Activated CD8-positive, alpha-beta memory T cell treated with anti-CD3 and anti-CD28 coated beads for 48 hours (primary cell): Measurements from ENCODE around the gene EPGN.

Experiments
- DNase-seq, 3 experiments: peaks; one replicate each; pipeline ENCODE4 v3.0.0-alpha.2; 2020; ENCODE audit warnings: low read depth in 2 of 3, low spot score in 2 of 3

Gene EPGN, protein sequence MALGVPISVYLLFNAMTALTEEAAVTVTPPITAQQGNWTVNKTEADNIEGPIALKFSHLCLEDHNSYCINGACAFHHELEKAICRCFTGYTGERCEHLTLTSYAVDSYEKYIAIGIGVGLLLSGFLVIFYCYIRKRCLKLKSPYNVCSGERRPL

GRCh38 chr4:74308215-74308614 is at the start of gene EPGN:
TSS of gene EPGN (plus strand) at chr4:74308470. CDS start at chr4:74308534, 64 bp downstream.
- no peak for DNase-seq

DNA sequence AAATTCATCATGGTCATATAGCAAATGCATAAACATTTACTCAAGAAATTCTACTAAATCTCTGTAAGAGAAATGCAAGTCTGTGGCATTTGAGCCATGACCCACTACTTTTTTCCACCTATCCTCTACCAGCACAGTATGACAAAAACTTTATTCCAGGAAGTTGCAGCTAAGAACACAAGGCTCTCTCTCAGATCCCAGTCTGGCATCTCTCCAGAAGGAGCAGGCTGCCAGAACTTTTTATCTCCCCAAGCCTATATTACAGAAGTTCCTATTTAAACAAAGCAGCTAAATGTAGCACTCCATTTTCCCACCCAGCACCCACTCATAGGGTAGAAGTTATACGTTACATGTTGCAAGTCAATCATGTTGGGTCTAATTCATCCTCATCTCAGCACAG is 49.3 kb upstream of the EPGN start:
- DNase-seq: no peak

DNA sequence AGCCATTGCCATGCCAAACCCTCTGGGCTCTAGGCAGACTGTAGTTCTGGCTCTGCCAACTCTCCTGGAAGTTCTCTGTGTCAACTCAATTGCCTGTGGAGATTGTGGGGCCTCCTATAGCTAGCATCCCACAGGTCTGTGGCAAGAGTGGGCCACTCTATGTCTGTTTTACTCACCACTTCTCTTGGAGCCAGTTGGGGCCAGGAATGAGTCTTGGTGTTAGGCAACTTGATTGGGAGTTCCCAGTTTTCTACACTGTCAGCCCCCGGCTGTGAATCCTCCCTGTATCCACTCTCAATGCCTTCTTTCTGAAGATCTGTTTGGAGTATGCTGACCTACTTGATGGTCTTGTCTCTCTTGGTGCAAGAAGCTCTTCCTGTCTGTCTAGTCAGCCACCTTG is 48.2 kb upstream of the EPGN start:
- DNase-seq: no peak

- DNase-seq: no peak
Measured at GRCh38 chr4:74262522-74262921, 45.7 kb upstream of the EPGN start.

DNA sequence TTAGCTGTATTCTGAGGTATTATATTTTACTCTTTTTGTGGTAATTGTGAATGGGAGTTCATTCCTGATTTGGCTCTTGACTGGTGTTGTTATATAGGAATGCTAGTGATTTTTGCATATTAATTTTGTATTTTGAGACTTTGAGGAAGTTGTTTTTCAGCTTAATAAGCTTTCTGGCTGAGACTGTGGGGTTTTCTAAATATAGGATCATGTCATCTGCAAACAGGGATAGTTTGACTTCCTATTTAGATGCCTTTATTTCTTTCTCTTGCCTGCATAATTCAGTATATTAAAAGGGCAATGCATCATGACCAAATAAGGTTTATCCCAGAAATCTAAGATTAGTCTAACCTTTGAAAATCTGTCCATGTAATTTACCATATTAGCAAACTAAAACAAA is 44.7 kb upstream of the EPGN start:
- no peak for DNase-seq

DNA sequence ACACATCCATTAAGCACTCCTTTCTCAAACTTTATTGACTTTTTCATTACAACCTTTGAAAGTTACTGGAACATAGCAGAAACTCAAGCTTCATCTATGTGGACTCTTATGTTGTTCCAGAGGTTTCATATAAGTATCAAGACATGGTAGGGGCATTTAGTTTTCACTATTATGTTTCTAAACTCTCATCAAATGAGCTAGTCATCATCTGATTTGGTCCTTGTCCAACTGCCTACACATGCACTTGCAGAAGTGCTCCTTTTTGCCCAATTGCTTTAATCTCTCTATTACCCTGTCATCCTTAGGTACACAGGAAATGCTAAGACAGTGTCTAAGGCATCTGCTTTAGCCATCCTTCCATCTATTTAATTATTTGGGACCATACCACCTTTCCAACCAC is 42.2 kb upstream of the EPGN start:
- no peak for DNase-seq

- DNase-seq: no peak
Measured at GRCh38 chr4:74267998-74268606, 40.2 kb upstream of the EPGN start.

GRCh38 chr4:74268643-74269042 is 39.6 kb upstream of the EPGN start:
- no peak for DNase-seq

- no peak for DNase-seq
Measured at GRCh38 chr4:74278490-74278889, 29.8 kb upstream of the EPGN start.

- DNase-seq: no peak
Measured at GRCh38 chr4:74279716-74280115, 28.6 kb upstream of the EPGN start.

GRCh38 chr4:74282926-74283325 is 25.3 kb upstream of the EPGN start:
- DNase-seq: no peak

GRCh38 chr4:74283614-74284013 is 24.7 kb upstream of the EPGN start:
- DNase-seq: no peak

GRCh38 chr4:74284053-74284452 is 24.2 kb upstream of the EPGN start:
- no peak for DNase-seq

DNA sequence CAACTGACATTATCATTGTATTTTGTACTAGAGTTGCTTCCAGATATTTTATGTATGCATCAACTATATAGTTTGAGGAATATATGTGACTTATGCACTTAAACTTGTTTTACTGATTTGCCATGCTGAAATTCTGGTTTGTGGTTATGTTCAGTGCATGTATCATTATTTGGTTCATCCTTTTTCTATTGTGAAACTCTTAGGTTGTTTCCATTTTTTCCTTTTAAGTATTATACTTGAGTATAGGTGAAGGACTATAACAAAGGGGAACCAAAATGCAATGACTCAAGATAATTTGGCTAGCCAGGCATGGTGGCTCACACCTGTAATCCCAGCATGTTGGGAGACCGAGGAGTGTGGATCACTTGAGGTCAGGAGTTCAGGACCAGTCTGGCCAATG is 21.1 kb upstream of the EPGN start:
- DNase-seq: no peak

- DNase-seq: no peak
Measured at GRCh38 chr4:74287791-74288190, 20.5 kb upstream of the EPGN start.

DNA sequence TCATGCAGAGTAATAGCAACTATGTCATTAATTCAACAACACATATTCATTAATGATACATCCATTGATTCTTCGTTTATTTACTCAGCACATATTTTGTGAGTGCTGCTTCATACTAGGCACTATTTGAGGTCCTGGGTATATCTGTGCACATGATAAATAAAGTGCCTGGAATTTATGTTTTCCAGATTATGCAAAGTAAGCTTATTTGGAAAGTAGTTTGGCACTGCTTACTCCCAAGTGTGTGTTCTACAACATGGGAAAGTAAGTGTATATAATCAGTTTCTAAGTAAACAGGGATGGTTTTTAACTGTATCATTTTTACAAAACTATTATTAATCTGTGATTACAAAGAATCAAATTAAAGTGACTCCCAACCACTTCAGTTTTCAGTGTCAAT is 16.8 kb upstream of the EPGN start:
- DNase-seq: no peak

DNA sequence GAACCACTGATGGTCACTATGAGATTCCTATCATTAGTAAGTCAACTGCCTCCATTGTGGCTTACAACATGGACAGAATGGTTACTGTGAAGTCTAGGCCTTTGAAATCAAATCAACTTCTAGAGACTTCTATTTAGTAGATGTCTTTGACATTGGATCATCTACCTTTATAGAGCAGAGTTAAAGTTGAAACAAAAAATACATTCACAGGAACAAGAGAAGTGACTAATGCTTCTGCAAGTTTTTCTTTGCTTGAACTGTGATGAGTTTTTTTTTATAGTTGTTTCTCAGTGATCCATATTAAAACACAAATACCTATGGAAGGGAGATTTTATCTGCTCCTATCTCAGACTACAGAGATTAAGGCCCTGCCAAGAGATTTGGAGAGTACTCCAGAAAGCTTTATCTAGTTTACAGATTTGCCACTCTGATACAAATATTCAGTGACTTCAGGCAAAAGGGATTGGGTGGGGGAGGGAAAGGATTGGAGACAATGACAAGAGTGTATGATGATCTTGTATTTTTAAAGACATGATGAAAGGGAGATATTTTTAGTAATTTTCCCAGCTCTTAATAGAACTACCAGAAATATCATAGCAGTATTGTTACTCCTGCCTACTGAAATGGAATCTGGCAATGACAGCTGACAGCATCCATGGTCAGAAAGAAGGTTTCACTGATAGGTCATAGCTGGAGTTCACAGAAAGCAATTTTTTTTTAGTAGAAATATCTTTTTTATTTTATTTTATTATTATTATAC is 16.0 kb upstream of the EPGN start:
- no peak for DNase-seq

DNA sequence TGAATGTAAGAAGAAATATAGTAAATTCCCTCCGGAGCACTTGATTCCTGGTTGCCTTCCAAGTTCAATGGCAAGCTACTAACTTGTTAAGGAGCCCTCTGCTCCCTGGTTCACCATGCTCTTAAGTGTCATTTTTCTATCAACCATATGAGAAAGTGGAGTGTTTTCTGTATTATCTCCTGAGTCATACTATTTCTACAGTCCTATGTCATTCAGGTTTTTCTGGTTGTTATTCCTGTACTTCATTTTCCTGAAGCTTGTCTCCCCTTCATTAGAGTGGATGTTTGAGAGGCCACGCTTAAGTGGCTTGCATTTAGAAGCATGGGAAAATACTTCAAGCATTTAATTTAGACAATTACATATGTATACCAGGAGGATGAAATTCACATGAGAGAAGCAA is 14.7 kb upstream of the EPGN start:
- no peak for DNase-seq

- no peak for DNase-seq
Measured at GRCh38 chr4:74294681-74295080, 13.6 kb upstream of the EPGN start.

DNA sequence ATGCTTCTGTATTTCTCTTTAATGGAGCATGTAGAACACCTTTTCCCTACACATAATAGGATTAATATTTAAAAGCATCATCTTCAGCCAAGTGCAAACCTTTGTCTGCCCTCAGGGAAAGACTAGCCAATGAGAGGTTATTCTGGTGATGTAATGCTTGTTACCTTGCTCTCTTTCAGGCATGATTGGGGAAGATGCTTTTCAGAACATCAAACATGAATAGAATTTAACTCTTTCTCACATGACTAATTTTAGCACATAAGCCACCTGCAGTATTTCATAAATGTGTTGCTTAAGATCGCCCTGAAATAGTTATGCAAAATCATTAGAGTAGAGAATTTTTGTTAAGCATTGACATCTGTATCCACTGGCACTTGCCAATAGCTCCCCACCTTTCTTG is 10.7 kb upstream of the EPGN start:
- no peak for DNase-seq

- no peak for DNase-seq
Measured at GRCh38 chr4:74304095-74304625, 4.1 kb upstream of the EPGN start.

DNA sequence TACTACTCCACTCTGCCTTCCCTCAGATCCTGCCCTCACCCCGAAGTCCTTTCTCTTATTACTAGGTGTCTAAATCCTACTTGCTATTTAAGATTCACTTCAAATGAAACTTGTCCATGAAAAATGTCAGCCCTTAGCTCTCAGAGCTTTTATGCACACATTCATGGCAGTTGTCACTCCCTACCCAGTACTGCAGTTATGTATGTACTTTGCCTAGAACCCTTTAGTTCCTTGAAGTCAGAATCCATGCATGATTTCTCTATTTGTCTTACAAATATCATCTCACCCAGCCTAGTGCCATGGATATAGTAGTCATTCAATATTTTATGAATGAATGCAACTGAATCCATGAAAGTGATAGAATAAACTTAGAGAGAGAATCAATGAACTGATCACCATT is 3.3 kb upstream of the EPGN start:
- no peak for DNase-seq
